HepG2 (cell line): Measurements from ENCODE around the gene ANKRA2. TPM values are rescaled to one million over a fixed set of nuclear protein-coding genes. Genes with fewer than 3 reads are reported as not detected.

Source experiments
- ATAC-seq: fragments of 200-7000 bp; cut with Tn5 transposase; 3 replicates; pipeline ENCODE4 v1.9.1; 2020; ENCODE audit warnings: mild to moderate bottlenecking, moderate library complexity
- BruUV-seq: library from RNA; stranded (reverse); fragments of 400-500 nt; replicated peaks from 2 replicates; lab custom pipeline; 2021; lab: Mats Ljungman, UMichigan
- CTCF ChIA-PET: fragments of 300-600 bp; formaldehyde crosslinking; extraction: SDS; loops from one replicate; lab custom pipeline; 2021; ENCODE audit warnings: low total read pairs, inconsistent platforms, low intra/inter-chr PET ratio; lab: Yijun Ruan, JAX
- POLR2A ChIA-PET: fragments of 350-600 bp; sonication (Branson Sonifier 250); formaldehyde crosslinking; loops from one replicate; lab custom pipeline; 2020; ENCODE audit warnings: antibody characterized with exemption, inconsistent platforms; lab: Yijun Ruan, JAX
- DNase-seq: peaks from one replicate; pipeline ENCODE4 v3.0.0-alpha.2; 2015; ENCODE audit warnings: low spot score
- FAIRE-seq: peaks from 3 replicates; lab custom pipeline; 2011; peaks lifted over from hg19 to GRCh38; lab: Jason Lieb, UNC
- H2AFZ ChIP-seq: one replicate; pipeline ENCODE4 v1.6.1; 2011; ENCODE audit warnings: low read length, inconsistent platforms
- H3K27ac ChIP-seq: fragments of 300-600 bp; 3 replicates; pipeline ENCODE4 v1.8.0; 2011; ENCODE audit warnings: mixed run types, mild to moderate bottlenecking, mixed read lengths, low read length, inconsistent platforms; ENCODE audit not compliant: insufficient read depth; ENCODE audit errors: extremely low read length
- H3K27me3 ChIP-seq, 2 experiments: fragments of 200-600 bp in 1 of 2; 2 replicates in 1 of 2; 3 replicates in 1 of 2; pipeline versions ENCODE4 v1.6.0 to v1.8.0; 2011; ENCODE audit warnings: low read length in 2 of 2, mild to moderate bottlenecking in 2 of 2, moderate library complexity in 2 of 2, inconsistent platforms in 1 of 2; ENCODE audit not compliant: insufficient read depth in 2 of 2, control insufficient read depth in 1 of 2
- H3K36me3 ChIP-seq, 2 experiments: fragments of 200-600 bp in 1 of 2; replicated peaks in 1 of 2; 2 replicates in 1 of 2; 3 replicates in 1 of 2; pipeline versions ENCODE4 v1.5.1 to v1.8.0; 2011; ENCODE audit warnings: low read length in 2 of 2, inconsistent platforms in 1 of 2; ENCODE audit not compliant: insufficient read depth in 2 of 2, control insufficient read depth in 1 of 2
- H3K4me1 ChIP-seq: 2 replicates; pipeline ENCODE4 v1.5.1; 2012; ENCODE audit warnings: low read length, inconsistent platforms; ENCODE audit not compliant: insufficient read depth
- H3K4me2 ChIP-seq: 2 replicates; pipeline ENCODE4 v1.6.0; 2011; ENCODE audit warnings: low read depth, low read length, inconsistent platforms
- H3K4me3 ChIP-seq, 3 experiments: fragments of 200-600 bp in 1 of 3; sonication (generic), shearing (Covaris generic) in 1 of 3; replicated peaks in 1 of 3; 2 replicates each; pipeline ENCODE4 v1.5.1; 2011 to 2016; ENCODE audit warnings: low read length in 3 of 3, inconsistent platforms in 2 of 3, low read depth in 2 of 3, mild to moderate bottlenecking in 2 of 3, control low read depth in 1 of 3, mixed read lengths in 1 of 3; ENCODE audit not compliant: insufficient read depth in 1 of 3
- H3K79me2 ChIP-seq: one replicate; pipeline ENCODE4 v1.6.1; 2011; ENCODE audit warnings: low read length, inconsistent platforms; ENCODE audit not compliant: insufficient read depth
- H3K9ac ChIP-seq: 2 replicates; pipeline ENCODE4 v1.6.0; 2011; ENCODE audit warnings: mild to moderate bottlenecking, low read depth, low read length, inconsistent platforms; ENCODE audit not compliant: insufficient read depth
- H3K9me3 ChIP-seq: 2 replicates; pipeline ENCODE4 v1.5.1; 2012; ENCODE audit warnings: mild to moderate bottlenecking, low read length
- H4K20me1 ChIP-seq: 2 replicates; pipeline ENCODE4 v1.6.0; 2011; ENCODE audit warnings: inconsistent platforms, mild to moderate bottlenecking, low read length, moderate library complexity; ENCODE audit not compliant: insufficient read depth
- ARNT ChIP-seq: fragments of 450-650 bp; IDR thresholded peaks from 2 replicates; pipeline ENCODE4 v1.6.1; 2017
- NR2F2 ChIP-seq: IDR thresholded peaks from 2 replicates; pipeline ENCODE4 v1.6.1; 2012; ENCODE audit warnings: low read depth, inconsistent platforms, borderline replicate concordance
- SMAD1 ChIP-seq: sonication (generic); formaldehyde crosslinking; IDR thresholded peaks from 2 replicates; pipeline ENCODE4 v1.4.0; 2020; ENCODE audit warnings: missing genetic modification reagents, low read depth, mild to moderate bottlenecking, borderline replicate concordance
- SRF ChIP-seq: IDR thresholded peaks from 2 replicates; pipeline ENCODE4 v1.6.1; 2011; ENCODE audit warnings: mild to moderate bottlenecking, low read depth, low read length, moderate library complexity
- TAF1 ChIP-seq: sonication (generic); formaldehyde crosslinking; IDR thresholded peaks from 2 replicates; pipeline ENCODE4 v1.4.0; 2020; ENCODE audit warnings: missing genetic modification reagents
- THAP9 ChIP-seq: sonication (generic); formaldehyde crosslinking; IDR thresholded peaks from 2 replicates; pipeline ENCODE4; 2020; ENCODE audit warnings: missing genetic modification reagents, mild to moderate bottlenecking, borderline replicate concordance
- ZBTB14 ChIP-seq: sonication (generic); formaldehyde crosslinking; IDR thresholded peaks from 2 replicates; pipeline ENCODE4 v1.4.0; 2020; ENCODE audit warnings: missing genetic modification reagents
- ZKSCAN5 ChIP-seq: sonication (generic); formaldehyde crosslinking; IDR thresholded peaks from 2 replicates; pipeline ENCODE4 v1.5.1; 2020; ENCODE audit warnings: mild to moderate bottlenecking, missing genetic modification reagents
- ZNF234 ChIP-seq: sonication (generic); formaldehyde crosslinking; conservative IDR thresholded peaks from 2 replicates; pipeline ENCODE4 v1.5.1; 2020; ENCODE audit warnings: mild to moderate bottlenecking, missing genetic modification reagents
- ZNF24 ChIP-seq: fragments of 450-650 bp; IDR thresholded peaks from 2 replicates; pipeline ENCODE4 v1.6.1; 2017; ENCODE audit warnings: antibody characterized with exemption, mild to moderate bottlenecking
- ZNF333 ChIP-seq: sonication (generic); formaldehyde crosslinking; IDR thresholded peaks from 2 replicates; pipeline ENCODE4 v1.4.0; 2020; ENCODE audit warnings: mild to moderate bottlenecking, missing genetic modification reagents, borderline replicate concordance
- ZNF337 ChIP-seq: sonication (generic); formaldehyde crosslinking; IDR thresholded peaks from 2 replicates; pipeline ENCODE4 v1.5.1; 2020; ENCODE audit warnings: missing genetic modification reagents, low read depth, mild to moderate bottlenecking, borderline replicate concordance
- ZNF354B ChIP-seq: sonication (generic); formaldehyde crosslinking; IDR thresholded peaks from 2 replicates; pipeline ENCODE4 v1.8.0; 2022; ENCODE audit warnings: mild to moderate bottlenecking, missing genetic modification reagents
- ZNF605 ChIP-seq: sonication (generic); formaldehyde crosslinking; IDR thresholded peaks from 2 replicates; pipeline ENCODE4 v1.8.0; 2022; ENCODE audit warnings: mild to moderate bottlenecking, missing genetic modification reagents
- WGBS: methylation state at CpG from one replicate; pipeline ENCODE4 v1.1.6; 2017; ENCODE audit warnings: low lambda C conversion rate; 5-methylcytosine and 5-hydroxymethylcytosine counted together
- in situ Hi-C: cut with HindIII; loops from 2 replicates; pipeline ENCODE4 v1.10.0; 2017; ENCODE audit warnings: low pct_unique_long_range_greater_than_20kb; ENCODE audit not compliant: extremely low pct_ligation_motif_present
- intact Hi-C: fragments of 100-400 bp; cut with micrococcal nuclease; formaldehyde crosslinking; loops from one replicate; pipeline ENCODE4 v1.10.0; 2022; ENCODE audit not compliant: unreplicated experiment
- polyA plus RNA-seq, 8 experiments: library from polyadenylated mRNA; depleted of rRNA in 3 of 8; stranded (reverse) in 7 of 8; unstranded in 1 of 8; fragments of >200 nt; fragmentation: Illumina TruSeq in 4 of 8; extraction: Trizol in 4 of 8; gene quantifications; 2 replicates each; pipeline versions ENCODE4 v1.2.1 to v1.2.3, GENCODE V29; 2011 to 2016; ENCODE audit warnings: low read depth in 4 of 8, missing spikeins in 1 of 8, mixed read lengths in 1 of 8; ENCODE audit not compliant: insufficient read depth in 1 of 8
- total RNA-seq, 5 experiments: library from RNA; depleted of rRNA; stranded (reverse); fragments of >200 nt; fragmentation: Illumina TruSeq; extraction: Trizol; gene quantifications; 2 replicates each; pipeline ENCODE4 v1.2.3, GENCODE V29; 2016; ENCODE audit warnings: low read depth in 1 of 5

Gene ANKRA2
- total and polyA plus RNA-seq, 2 of the 13 experiments (the other 11 are each of a cell fraction or from before 2014, with no cell fraction given) = 23.6 to 33.6 TPM

- no peak for TF ChIP-seq ZBTB14 (CRISPR knock-in tag)
These were observed 25.7 kb downstream of the ANKRA2 start (continued) for GRCh38 chr5:73539730-73540129.

- ATAC-seq = no peak
- Histone ChIP-seq H3K9ac (no peak overlapping the region), H3K4me2 (no peak overlapping the region), H3K36me3 (no peaks in the 10 kb centered on the region), H3K4me1 (peaks cover 24% of the 10 kb centered on the region), H3K79me2 (no peaks in the 10 kb centered on the region), H3K27ac (no peak overlapping the region), H2AFZ (no peak overlapping the region), H3K27me3 (no peaks in the 10 kb centered on the region), H3K4me3 (no peak overlapping the region), H3K9me3 (peaks cover 11% of the 10 kb centered on the region), H4K20me1 (no peaks in the 10 kb centered on the region)
- FAIRE-seq = no peak
- TF ChIP-seq ZNF354B = no peak
- no peak for DNase-seq
- CTCF ChIA-PET = no interaction called here
- POLR2A ChIA-PET = no interaction called here
- in situ Hi-C loops = no loop called here
- BruUV-seq = no TSS peak
- intact Hi-C loops = no loop called here
- WGBS = 64% methylated on average over 2 of the region's 2 CpGs
These were observed 30.5 kb downstream of the ANKRA2 start for GRCh38 chr5:73534971-73535370.

- Histone ChIP-seq H4K20me1 (no peaks in the 10 kb centered on the region), H3K9ac (no peak overlapping the region), H3K79me2 (no peaks in the 10 kb centered on the region), H3K4me3 (no peak overlapping the region), H3K27me3 (no peaks in the 10 kb centered on the region), H3K4me1 (peaks cover 18% of the 10 kb centered on the region; the same call in 1 of the 2 replicates), H3K27ac (no peak overlapping the region), H3K36me3 (no peaks in the 10 kb centered on the region), H3K4me2 (no peak overlapping the region), H3K9me3 (peaks cover 11% of the 10 kb centered on the region), H2AFZ (no peak overlapping the region)
- in situ Hi-C loops = no loop called here
- ATAC-seq (no peak), DNase-seq (no peak), FAIRE-seq (no peak)
- 34% methylated on average over 5 of the region's 5 CpGs for WGBS
- POLR2A ChIA-PET = no interaction called here
- CTCF ChIA-PET = no interaction called here
- no TSS peak for BruUV-seq
- intact Hi-C loops = no loop called here
- TF ChIP-seq ZNF333 (CRISPR knock-in tag) (no peak), NR2F2 (no peak), SRF (no peak), ZNF234 (no peak), ZKSCAN5 (CRISPR knock-in tag) (no peak), SMAD1 (CRISPR knock-in tag) (no peak), ZNF605 (CRISPR knock-in tag) (no peak), ZNF337 (no peak), TAF1 (no peak), THAP9 (CRISPR knock-in tag) (no peak), ZNF24 (no peak), ARNT (no peak)
These were observed 31.3 kb downstream of the ANKRA2 start for GRCh38 chr5:73534011-73534644.
